HS-27A (cell line): ENCODE data around the gene RABEP1.

Experiments
- DNase-seq: peaks from one replicate; pipeline ENCODE4 v3.0.0-alpha.2; 2012; ENCODE audit warnings: low read depth, missing footprints

The RABEP1 gene

GRCh38 chr17:5272322-5272721, 9.8 kb upstream of the RABEP1 start:
- DNase-seq = no peak

- DNase-seq = no peak
These were observed 646 bp downstream of the RABEP1 start for GRCh38 chr17:5282642-5283217.

GRCh38 chr17:5283571-5284315, 1.7 kb downstream of the RABEP1 start:
- DNase-seq = no peak

- no peak for DNase-seq
These were observed 2.6 kb downstream of the RABEP1 start for GRCh38 chr17:5284681-5285080.

- no peak for DNase-seq
These were observed 4.8 kb downstream of the RABEP1 start for GRCh38 chr17:5286846-5287245.

GRCh38 chr17:5291683-5292350, 9.7 kb downstream of the RABEP1 start:
- DNase-seq = no peak

GRCh38 chr17:5297245-5297644, 15.2 kb downstream of the RABEP1 start:
- no peak for DNase-seq

GRCh38 chr17:5299383-5299782, 17.3 kb downstream of the RABEP1 start:
- DNase-seq = no peak

- DNase-seq = no peak
These were observed 22.6 kb downstream of the RABEP1 start for GRCh38 chr17:5304636-5305035.

- DNase-seq = no peak
These were observed 27.8 kb downstream of the RABEP1 start for GRCh38 chr17:5309851-5310250.

GRCh38 chr17:5325851-5326250, 43.8 kb downstream of the RABEP1 start:
- DNase-seq = no peak

GRCh38 chr17:5329784-5330557, 47.9 kb downstream of the RABEP1 start:
- no peak for DNase-seq

- no peak for DNase-seq
These were observed 48.9 kb downstream of the RABEP1 start for GRCh38 chr17:5330981-5331380.

- DNase-seq = no peak
These were observed 49.4 kb downstream of the RABEP1 start for GRCh38 chr17:5331506-5331905.

- no peak for DNase-seq
These were observed 62.8 kb downstream of the RABEP1 start for GRCh38 chr17:5344914-5345313.

- DNase-seq = no peak
These were observed 70.7 kb downstream of the RABEP1 start for GRCh38 chr17:5352681-5353289.

- DNase-seq = no peak
These were observed 72.2 kb downstream of the RABEP1 start for GRCh38 chr17:5354310-5354709.

- DNase-seq = no peak
These were observed 72.9 kb downstream of the RABEP1 start for GRCh38 chr17:5354886-5355415.

- DNase-seq = no peak
These were observed 73.5 kb downstream of the RABEP1 start for GRCh38 chr17:5355421-5356129.

- no peak for DNase-seq
These were observed 79.3 kb downstream of the RABEP1 start for GRCh38 chr17:5361426-5361825.

GRCh38 chr17:5362162-5362811, 80.2 kb downstream of the RABEP1 start:
- DNase-seq = no peak
